Muscle layer of duodenum (tissue), 2 donors: ENCODE data around the gene PRDX5.

Experiments
- H3K27ac ChIP-seq: one replicate; pipeline ENCODE4 v1.7.0; 2013; ENCODE audit warnings: mild to moderate bottlenecking, low read length
- H3K27me3 ChIP-seq: one replicate; pipeline ENCODE4 v1.7.0; 2013; ENCODE audit warnings: low read depth, mild to moderate bottlenecking, control low read depth, low read length
- H3K36me3 ChIP-seq, 2 donors: one replicate each; pipeline ENCODE4 v1.7.0; 2013; ENCODE audit warnings: low read length in 2 of 2, control low read depth in 1 of 2, mild to moderate bottlenecking in 1 of 2; ENCODE audit not compliant: insufficient read depth in 2 of 2, control insufficient read depth in 1 of 2
- H3K4me1 ChIP-seq, 2 donors: one replicate each; pipeline ENCODE4 v1.7.0; 2013; ENCODE audit warnings: low read length in 2 of 2, mild to moderate bottlenecking in 2 of 2, control low read depth in 1 of 2, moderate library complexity in 1 of 2; ENCODE audit not compliant: insufficient read depth in 2 of 2, control insufficient read depth in 1 of 2
- H3K4me3 ChIP-seq, 2 donors: one replicate each; pipeline ENCODE4 v1.7.0; 2013; ENCODE audit warnings: low read length in 2 of 2, low read depth in 1 of 2, mild to moderate bottlenecking in 1 of 2
- H3K9me3 ChIP-seq, 2 donors: one replicate each; pipeline ENCODE4 v1.7.0; 2013; ENCODE audit warnings: low read length in 2 of 2, control low read depth in 1 of 2, mild to moderate bottlenecking in 1 of 2; ENCODE audit not compliant: control insufficient read depth in 1 of 2
- donor health status: healthy.

The PRDX5 gene

DNA sequence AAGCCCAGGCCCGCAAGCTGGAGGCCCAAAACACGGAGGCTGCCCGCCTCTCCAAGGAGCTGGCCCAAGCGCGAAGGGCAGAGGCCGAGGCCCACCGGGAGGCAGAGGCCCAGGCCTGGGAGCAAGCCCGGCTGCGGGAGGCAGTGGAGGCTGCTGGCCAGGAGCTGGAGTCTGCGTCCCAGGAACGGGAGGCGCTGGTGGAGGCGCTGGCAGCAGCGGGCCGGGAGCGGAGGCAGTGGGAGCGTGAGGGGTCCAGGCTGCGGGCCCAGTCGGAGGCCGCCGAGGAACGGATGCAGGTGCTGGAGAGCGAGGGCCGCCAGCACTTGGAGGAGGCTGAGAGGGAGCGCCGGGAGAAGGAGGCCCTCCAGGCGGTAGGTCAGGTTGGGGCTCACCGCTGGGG lies 26.9 kb downstream of the PRDX5 start:
- H3K4me1 ChIP-seq = peaks cover 0 to 14% of the 10 kb centered on the region in 2 donors
- no peak overlapping the region for H3K27ac ChIP-seq

DNA sequence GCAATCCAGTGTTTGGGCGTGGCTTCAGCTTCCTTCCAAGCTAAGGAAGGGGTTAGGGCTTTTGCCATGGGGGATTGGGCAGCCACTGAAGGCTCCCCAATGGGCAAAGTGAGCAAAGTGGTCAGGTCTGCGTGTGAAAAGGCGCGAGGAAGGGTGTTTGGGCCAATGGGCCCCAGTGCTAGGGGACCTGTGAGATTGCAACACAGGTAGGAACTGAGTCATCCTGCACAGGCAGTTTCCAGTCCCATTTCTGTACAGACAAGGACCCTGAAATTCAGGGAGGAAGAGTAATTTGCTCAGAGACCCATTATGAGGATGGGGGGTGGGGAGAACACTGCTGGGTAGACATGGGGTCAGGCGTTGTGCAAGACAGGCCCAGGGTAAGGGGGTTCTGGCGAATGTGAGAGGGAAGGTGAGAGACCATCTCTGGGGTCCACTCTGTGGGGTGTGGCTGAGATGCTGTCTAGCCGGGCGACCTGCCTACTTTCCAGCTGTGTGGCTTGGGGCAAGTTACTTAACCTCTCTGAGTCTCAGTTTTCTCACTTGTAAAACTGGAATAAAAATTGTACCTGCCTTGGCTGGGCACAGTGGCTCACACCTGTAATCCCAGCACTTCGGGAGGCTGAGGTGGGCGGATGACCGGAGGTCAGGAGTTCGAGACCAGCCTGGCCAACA lies 29.4 kb downstream of the PRDX5 start:
- H3K9me3 ChIP-seq = no peaks in the 10 kb centered on the region
- no peak overlapping the region for H3K4me3 ChIP-seq
- no peaks in the 10 kb centered on the region for H3K27me3 ChIP-seq
- H3K27ac ChIP-seq = no peak overlapping the region
- H3K4me1 ChIP-seq = peaks cover 0 to 8% of the 10 kb centered on the region in 2 donors
- H3K36me3 ChIP-seq = no peaks in the 10 kb centered on the region

More for the DNA sequence above, 26.9 kb downstream of the PRDX5 start:
- no peak overlapping the region for H3K4me3 ChIP-seq
- H3K9me3 ChIP-seq = no peaks in the 10 kb centered on the region
- H3K36me3 ChIP-seq = no peaks in the 10 kb centered on the region
- no peaks in the 10 kb centered on the region for H3K27me3 ChIP-seq

DNA sequence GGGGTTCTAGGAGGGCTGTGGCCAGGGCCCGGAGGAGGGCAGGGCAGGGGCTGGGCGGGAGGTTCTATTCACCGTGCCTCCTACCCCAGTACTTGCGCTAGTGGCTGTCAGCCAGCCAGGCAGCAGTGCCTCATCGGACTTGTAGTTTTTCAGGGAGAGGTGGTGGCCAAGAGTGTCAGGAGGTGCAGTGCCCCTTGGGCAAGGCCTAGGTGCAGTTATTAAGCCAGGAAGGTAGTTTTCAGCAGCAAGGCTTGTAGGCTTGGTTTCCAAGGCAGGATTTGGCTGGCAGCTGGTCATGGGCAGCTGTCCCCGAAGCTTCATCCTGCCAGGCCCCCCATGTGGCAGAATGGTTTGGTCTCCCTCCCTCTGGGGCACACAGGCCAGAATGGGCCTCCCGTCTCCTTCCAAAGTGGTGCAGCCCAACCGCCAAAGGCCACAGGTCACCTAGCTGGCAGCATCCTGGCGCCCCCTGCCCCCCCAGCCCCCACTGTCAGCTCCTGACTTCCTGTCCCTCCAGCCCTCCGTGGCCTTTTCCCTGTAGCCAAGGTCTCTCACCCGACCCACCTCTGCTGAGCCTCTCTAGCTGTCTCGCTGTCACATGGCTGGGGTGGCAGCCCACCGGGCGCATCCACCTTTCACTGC lies 30.6 kb downstream of the PRDX5 start:
- Histone ChIP-seq H3K4me1 (no peaks in the 10 kb centered on the region), H3K27me3 (no peaks in the 10 kb centered on the region), H3K9me3 (no peaks in the 10 kb centered on the region), H3K36me3 (no peaks in the 10 kb centered on the region), H3K27ac (no peak overlapping the region), H3K4me3 (no peak overlapping the region)

DNA sequence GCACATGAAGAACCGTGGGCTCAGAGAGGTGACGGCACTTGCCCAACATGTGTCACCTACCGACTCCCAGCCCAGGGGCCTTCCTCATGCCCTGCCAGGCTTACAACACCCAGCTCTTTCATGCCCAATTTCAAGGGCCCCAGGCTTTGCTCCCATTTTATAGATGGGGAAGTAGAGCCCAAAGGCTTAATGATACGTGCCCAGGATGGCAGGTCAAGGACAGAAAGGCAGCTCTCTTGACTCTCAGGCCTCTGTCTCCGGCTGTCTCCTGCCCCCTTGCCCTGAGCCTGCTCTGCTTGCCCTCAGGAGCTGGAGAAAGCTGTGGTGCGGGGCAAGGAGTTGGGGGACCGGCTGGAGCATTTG lies 31.1 kb downstream of the PRDX5 start:
- Histone ChIP-seq H3K9me3 (no peaks in the 10 kb centered on the region), H3K36me3 (no peaks in the 10 kb centered on the region), H3K27ac (no peak overlapping the region), H3K4me3 (no peak overlapping the region), H3K4me1 (no peaks in the 10 kb centered on the region), H3K27me3 (no peaks in the 10 kb centered on the region)

DNA sequence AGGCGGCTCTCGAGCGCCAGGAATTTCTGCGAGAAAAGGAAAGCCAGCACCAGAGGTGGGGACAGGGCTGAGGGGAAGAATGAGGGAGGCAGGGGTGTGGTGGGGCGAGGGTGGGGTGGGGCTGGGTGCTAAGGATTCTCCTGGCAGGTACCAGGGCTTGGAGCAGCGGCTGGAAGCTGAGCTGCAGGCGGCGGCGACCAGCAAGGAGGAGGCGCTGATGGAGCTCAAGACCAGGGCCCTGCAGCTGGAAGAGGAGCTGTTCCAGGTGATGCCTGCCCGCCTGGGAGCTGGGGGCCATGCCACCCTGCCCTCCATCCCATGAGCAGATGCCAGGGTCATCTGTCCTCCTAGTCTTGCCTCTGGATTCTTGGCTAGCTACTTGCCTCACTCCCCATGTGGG lies 31.5 kb downstream of the PRDX5 start:
- no peaks in the 10 kb centered on the region for H3K27me3 ChIP-seq
- no peaks in the 10 kb centered on the region for H3K36me3 ChIP-seq
- H3K27ac ChIP-seq = no peak overlapping the region
- no peaks in the 10 kb centered on the region for H3K4me1 ChIP-seq
- H3K9me3 ChIP-seq = no peaks in the 10 kb centered on the region
- no peak overlapping the region for H3K4me3 ChIP-seq

DNA sequence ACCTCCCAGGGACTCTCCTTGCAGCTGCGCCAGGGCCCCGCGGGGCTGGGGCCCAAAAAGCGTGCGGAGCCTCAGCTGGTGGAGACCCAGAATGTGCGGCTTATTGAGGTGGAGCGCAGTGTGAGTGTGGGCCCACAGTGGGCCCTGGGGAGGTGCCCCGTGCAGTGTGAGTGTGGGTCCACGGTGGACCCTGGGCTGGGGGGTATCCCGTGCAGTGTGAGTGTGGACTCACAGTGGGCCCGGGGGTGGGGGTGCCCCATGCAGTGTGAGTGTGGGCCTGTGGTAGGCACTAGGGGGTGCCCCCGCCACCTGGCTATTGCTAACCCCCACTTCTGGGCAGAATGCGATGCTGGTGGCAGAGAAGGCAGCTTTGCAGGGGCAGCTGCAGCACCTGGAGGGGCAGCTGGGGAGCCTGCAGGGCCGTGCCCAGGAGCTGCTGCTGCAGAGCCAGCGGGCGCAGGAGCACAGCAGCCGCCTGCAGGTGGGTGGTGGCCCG lies 33.3 kb downstream of the PRDX5 start:
- no peaks in the 10 kb centered on the region for H3K27me3 ChIP-seq
- no peak overlapping the region for H3K4me3 ChIP-seq
- H3K9me3 ChIP-seq = no peaks in the 10 kb centered on the region
- peaks cover 0 to 12% of the 10 kb centered on the region in 2 donors for H3K4me1 ChIP-seq
- no peaks in the 10 kb centered on the region for H3K36me3 ChIP-seq
- no peak overlapping the region for H3K27ac ChIP-seq

DNA sequence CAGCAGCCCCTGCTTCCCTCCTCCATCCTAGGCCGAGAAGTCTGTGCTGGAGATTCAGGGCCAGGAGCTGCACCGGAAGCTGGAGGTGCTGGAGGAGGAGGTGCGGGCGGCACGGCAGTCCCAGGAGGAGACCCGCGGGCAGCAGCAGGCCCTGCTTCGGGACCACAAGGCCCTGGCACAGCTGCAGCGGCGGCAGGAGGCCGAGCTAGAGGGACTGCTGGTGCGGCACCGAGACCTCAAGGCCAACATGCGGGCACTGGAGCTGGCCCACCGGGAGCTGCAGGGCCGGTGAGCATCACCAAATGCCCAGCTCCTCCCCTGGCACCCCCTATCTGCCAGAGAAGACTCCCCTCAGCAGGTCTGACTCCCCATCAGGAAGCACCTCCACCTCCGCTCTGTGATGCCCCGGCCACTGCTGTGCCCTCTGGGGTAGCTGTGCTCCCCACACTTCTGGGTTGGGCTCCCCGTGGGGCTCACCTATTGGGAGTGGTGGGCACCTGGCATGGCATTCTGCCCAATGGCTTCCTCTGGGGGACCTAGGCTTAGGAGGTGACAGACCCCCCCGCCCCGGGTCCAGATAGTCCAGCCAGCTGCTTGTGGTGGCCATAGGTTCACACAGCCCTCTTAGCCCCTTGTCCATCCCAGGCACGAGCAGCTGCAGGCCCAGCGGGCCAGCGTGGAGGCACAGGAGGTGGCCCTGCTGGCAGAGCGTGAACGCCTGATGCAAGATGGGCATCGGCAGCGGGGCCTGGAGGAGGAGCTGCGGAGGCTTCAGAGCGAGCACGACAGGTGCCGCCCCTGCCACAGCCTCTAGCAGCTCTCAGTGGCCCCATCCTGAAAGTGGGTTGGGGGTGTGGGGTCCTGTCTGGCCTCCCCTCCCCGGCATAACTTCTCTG lies 34.4 kb downstream of the PRDX5 start:
- no peaks in the 10 kb centered on the region for H3K27me3 ChIP-seq
- no peak overlapping the region for H3K27ac ChIP-seq
- H3K4me1 ChIP-seq = peaks cover 0 to 12% of the 10 kb centered on the region in 2 donors
- H3K36me3 ChIP-seq = no peaks in the 10 kb centered on the region
- no peak overlapping the region for H3K4me3 ChIP-seq
- no peaks in the 10 kb centered on the region for H3K9me3 ChIP-seq

DNA sequence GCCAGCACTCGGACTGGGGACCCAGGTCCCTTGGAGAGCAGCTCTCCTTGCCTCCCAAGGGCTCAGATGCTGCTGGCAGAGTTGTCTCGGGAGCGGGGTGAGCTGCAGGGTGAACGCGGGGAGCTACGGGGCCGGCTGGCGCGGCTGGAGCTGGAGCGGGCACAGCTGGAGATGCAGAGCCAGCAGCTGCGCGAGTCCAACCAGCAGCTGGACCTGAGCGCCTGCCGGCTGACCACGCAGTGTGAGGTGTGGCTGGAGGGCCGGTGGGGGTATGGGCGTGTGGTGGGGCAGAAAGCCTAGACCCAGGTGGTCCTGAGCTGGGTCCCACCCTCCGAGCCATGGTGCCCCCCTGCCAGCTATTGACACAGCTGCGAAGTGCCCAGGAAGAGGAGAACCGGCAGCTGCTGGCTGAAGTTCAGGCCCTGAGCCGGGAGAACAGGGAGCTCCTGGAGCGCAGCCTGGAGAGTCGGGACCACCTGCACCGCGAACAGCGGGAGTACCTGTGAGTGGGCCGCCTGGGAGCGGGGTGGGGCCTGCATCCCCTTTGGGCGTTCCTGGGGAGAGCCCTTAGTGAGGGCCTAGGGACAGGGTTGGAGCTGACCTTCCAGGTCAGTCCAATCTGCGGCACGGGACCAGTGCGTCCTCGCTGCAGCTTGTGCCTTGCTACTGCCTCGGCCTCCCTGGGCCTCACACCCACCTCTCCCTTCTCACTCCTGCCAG lies 35.2 kb downstream of the PRDX5 start:
- Histone ChIP-seq H3K36me3 (no peaks in the 10 kb centered on the region), H3K27me3 (no peaks in the 10 kb centered on the region), H3K4me1 (peaks cover 1 to 18% of the 10 kb centered on the region in 2 donors), H3K4me3 (no peak overlapping the region), H3K9me3 (no peaks in the 10 kb centered on the region), H3K27ac (no peak overlapping the region)

DNA sequence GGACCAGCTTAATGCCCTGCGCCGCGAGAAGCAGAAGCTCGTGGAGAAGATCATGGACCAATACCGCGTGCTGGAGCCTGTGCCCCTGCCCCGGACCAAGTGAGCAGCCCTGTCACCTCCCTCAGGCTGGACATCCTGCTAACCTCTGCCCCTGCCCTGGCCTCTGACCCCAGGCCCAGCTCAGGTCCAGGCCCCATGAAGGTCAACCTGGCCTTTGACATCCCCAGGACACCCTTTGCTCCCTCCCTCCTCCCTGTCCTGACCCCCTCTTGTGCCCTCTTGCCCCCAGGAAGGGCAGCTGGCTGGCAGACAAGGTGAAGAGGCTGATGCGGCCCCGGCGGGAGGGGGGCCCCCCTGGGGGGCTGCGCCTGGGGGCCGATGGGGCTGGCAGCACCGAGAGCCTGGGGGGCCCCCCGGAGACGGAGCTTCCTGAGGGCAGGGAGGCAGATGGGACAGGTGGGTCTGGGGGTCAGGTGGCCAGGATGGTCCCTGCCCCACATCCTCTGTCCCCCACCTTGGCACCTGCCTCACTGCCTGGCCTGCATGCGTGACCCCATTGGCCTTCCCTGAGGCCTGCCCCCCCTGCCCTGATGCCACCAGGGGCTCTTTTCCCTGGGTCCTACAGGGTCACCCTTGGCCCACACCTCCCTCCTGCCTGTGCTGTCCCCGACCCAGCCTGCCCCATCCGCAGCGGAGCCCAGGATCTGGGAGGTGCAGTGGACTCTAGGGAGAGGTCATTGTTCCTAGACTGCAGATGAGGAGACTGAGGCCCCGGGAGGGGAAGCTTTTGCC lies 36.0 kb downstream of the PRDX5 start:
- Histone ChIP-seq H3K4me3 (no peak overlapping the region), H3K27me3 (no peaks in the 10 kb centered on the region), H3K27ac (no peak overlapping the region), H3K4me1 (peaks cover 4 to 26% of the 10 kb centered on the region in 2 donors), H3K36me3 (no peaks in the 10 kb centered on the region), H3K9me3 (no peaks in the 10 kb centered on the region)

DNA sequence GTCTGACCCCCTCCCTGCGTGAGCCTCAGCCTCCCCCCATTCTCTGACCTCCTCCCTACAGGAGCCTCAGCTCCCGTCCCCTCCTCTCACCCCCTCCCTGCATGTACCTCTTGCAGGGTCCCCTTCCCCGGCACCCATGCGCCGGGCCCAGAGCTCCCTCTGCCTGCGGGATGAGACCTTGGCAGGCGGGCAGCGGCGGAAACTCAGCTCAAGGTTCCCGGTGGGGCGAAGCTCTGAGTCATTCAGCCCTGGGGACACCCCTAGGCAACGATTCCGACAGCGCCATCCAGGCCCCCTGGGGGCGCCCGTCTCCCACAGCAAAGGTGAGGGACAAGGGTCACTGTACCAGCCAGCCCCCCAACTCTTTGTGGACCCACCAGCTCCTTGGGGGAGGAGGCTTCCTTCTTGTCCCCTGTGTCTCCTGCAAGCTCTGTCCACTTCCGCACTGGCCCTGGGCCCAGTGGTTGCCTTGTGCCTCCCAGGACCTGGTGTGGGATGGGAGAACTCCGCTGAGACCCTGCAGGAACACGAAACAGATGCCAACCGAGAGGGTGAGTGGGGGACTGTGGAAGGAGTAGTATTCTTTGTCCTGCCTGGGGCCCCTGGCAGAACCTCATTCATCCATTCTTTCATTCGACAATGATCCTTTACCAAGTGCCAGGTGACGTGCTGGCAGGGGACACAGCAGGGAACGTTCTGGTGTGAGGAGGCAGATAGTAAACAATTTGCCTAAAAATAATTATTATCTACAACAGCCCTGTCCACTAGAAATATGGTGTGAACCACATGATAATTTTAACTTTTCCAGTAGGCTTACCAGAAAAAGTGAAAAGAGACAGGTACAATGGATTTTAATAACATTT lies 37.4 kb downstream of the PRDX5 start:
- no peaks in the 10 kb centered on the region for H3K36me3 ChIP-seq
- H3K4me1 ChIP-seq = peaks cover 7 to 36% of the 10 kb centered on the region in 2 donors
- H3K9me3 ChIP-seq = no peaks in the 10 kb centered on the region
- H3K27me3 ChIP-seq = no peaks in the 10 kb centered on the region
- peak overlapping the region; percentile 33 to 34 for H3K4me3 ChIP-seq
- peak overlapping the region; percentile 27 for H3K27ac ChIP-seq
